GM12874 (cell line): ENCODE measurements around the gene MINDY4B.

Experiments used
- CTCF ChIP-seq: IDR thresholded peaks from 2 replicates; pipeline ENCODE4 v1.5.1; 2011; ENCODE audit warnings: low read depth, mild to moderate bottlenecking, control low read depth, low read length, moderate library complexity; ENCODE audit not compliant: insufficient read depth

MINDY4B gene

GRCh38 chr3:150874666-150875219, 30.5 kb downstream of the MINDY4B start:
- no peak for TF ChIP-seq CTCF

- TF ChIP-seq CTCF = no peak
Measured at GRCh38 chr3:150871192-150871591, 34.0 kb downstream of the MINDY4B start.

GRCh38 chr3:150870406-150870805, 34.8 kb downstream of the MINDY4B start:
- no peak for TF ChIP-seq CTCF

GRCh38 chr3:150868282-150868681, 37.0 kb downstream of the MINDY4B start:
- no peak for TF ChIP-seq CTCF

- TF ChIP-seq CTCF = no peak
Measured at GRCh38 chr3:150867434-150867833, 37.8 kb downstream of the MINDY4B start.

- TF ChIP-seq CTCF = no peak
Measured at GRCh38 chr3:150861851-150862250, 43.4 kb downstream of the MINDY4B start.

- TF ChIP-seq CTCF = no peak
Measured at GRCh38 chr3:150850191-150850590, 55.0 kb downstream of the MINDY4B start.

- no peak for TF ChIP-seq CTCF
Measured at GRCh38 chr3:150848864-150849263, 56.4 kb downstream of the MINDY4B start.
